PC-9 (cell line): ENCODE measurements around the gene PELI1.
"Not testable (repeated sequence)": the region's sequence is repeated elsewhere in the genome, so short reads cannot be mapped to it uniquely, and the experiment has no call there.

ENCODE experiments used
- EZH2 ChIP-seq: fragments of 200-600 bp; sonication (generic); IDR thresholded peaks from 2 replicates; pipeline ENCODE4 v1.8.0; 2017; ENCODE audit warnings: antibody characterized with exemption, low read depth
- TF ChIP-seq, protein P1 (sequence below): fragments of 200-600 bp; sonication (generic); conservative IDR thresholded peaks from 2 replicates; pipeline ENCODE4 v1.6.1; 2017; ENCODE audit warnings: mixed run types, antibody characterized with exemption, mild to moderate bottlenecking, moderate library complexity

GRCh38 chr2:64100584-64100983, 43.6 kb downstream of the PELI1 start:
- TF ChIP-seq, protein P1, sequence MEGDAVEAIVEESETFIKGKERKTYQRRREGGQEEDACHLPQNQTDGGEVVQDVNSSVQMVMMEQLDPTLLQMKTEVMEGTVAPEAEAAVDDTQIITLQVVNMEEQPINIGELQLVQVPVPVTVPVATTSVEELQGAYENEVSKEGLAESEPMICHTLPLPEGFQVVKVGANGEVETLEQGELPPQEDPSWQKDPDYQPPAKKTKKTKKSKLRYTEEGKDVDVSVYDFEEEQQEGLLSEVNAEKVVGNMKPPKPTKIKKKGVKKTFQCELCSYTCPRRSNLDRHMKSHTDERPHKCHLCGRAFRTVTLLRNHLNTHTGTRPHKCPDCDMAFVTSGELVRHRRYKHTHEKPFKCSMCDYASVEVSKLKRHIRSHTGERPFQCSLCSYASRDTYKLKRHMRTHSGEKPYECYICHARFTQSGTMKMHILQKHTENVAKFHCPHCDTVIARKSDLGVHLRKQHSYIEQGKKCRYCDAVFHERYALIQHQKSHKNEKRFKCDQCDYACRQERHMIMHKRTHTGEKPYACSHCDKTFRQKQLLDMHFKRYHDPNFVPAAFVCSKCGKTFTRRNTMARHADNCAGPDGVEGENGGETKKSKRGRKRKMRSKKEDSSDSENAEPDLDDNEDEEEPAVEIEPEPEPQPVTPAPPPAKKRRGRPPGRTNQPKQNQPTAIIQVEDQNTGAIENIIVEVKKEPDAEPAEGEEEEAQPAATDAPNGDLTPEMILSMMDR: not testable (repeated sequence)
- not testable (repeated sequence) for TF ChIP-seq EZH2
